ENCODE data around the gene SOBP. TPM values are rescaled to one million over a fixed set of nuclear protein-coding genes. Genes with fewer than 3 reads are reported as not detected.
"Not testable (repeated sequence)": the region's sequence is repeated elsewhere in the genome, so short reads cannot be mapped to it uniquely, and the experiment has no call there.

SOBP gene
- total RNA-seq, 4 donors from 2014 or later: 0.27 to 2.7 (median 1.5) TPM

DNA sequence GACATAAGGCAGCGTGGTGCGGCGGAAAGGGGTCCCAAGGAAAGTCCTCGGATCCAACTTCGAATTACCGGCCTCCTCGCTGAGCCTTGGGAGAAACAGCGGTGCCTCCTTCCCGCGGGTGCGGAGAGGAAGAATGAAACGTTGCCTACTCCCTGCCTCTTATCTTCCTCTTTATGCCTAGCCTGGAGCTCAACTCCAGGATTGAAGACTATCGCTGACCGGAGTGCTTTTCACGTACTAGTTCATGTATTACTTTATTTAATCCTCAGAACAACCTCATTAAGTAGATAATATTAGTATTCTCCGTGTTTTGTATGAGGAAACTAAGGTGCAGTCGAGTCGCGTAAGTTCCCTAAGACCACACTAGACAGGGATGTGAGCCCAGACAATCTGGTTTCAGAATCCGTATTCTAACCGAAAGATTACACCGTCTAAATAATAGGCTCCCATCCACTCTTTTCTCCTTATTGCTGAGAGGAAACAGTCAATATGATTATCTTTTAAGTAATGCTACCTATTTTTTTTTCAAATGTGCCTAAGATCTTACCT is 29.8 kb upstream of the SOBP start:
- TF ChIP-seq, protein P1, sequence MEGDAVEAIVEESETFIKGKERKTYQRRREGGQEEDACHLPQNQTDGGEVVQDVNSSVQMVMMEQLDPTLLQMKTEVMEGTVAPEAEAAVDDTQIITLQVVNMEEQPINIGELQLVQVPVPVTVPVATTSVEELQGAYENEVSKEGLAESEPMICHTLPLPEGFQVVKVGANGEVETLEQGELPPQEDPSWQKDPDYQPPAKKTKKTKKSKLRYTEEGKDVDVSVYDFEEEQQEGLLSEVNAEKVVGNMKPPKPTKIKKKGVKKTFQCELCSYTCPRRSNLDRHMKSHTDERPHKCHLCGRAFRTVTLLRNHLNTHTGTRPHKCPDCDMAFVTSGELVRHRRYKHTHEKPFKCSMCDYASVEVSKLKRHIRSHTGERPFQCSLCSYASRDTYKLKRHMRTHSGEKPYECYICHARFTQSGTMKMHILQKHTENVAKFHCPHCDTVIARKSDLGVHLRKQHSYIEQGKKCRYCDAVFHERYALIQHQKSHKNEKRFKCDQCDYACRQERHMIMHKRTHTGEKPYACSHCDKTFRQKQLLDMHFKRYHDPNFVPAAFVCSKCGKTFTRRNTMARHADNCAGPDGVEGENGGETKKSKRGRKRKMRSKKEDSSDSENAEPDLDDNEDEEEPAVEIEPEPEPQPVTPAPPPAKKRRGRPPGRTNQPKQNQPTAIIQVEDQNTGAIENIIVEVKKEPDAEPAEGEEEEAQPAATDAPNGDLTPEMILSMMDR (IDR thresholded peaks at IDR 0.05): no peak
- TF ChIP-seq POLR2A (IDR thresholded peaks at IDR 0.05): no peak
- intact Hi-C loops (cut with DNase I; ENCODE audit: low total_unique reads): no loop called here
- DNase-seq (ENCODE audit: low spot score in 2 of 2): no peak
- WGBS, 2 donors: 33 to 37% methylated on average over 19 to 22 of the region's 22 CpGs
- H3K4me3 ChIP-seq (ENCODE audit: low read depth, poor library complexity, severe bottlenecking): peak overlapping the region; percentile 83

DNA sequence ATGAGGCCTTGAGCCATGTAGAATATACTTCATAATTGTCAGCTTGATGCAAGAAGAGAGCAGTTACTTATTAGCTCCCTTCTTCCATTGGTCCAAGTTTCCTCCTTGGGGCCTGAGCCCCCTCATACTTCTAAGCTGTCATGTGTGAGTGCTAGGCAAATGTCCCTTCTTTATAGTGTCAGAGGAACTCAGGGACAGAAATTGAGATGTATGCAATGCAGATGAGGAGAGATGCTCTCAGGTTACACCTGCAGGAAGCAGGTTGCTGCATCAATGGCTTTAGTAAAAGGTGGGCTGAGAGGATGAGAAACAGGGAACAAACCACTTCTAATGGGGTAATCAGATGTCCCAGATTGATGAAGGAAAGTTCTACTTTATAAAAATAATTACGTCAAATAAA is 23.9 kb upstream of the SOBP start:
- no peak for DNase-seq (ENCODE audit: low spot score in 2 of 2)
- intact Hi-C loops (cut with DNase I; ENCODE audit: low total_unique reads): no loop called here
- TF ChIP-seq, protein P1 (IDR thresholded peaks at IDR 0.05): no peak
- no peak for TF ChIP-seq POLR2A (IDR thresholded peaks at IDR 0.05)
- whole genome bisulfite sequencing, 2 donors: 76 to 93% methylated on average over 1 of the region's 1 CpG
- H3K4me3 ChIP-seq (ENCODE audit: low read depth, poor library complexity, severe bottlenecking): no peak overlapping the region

DNA sequence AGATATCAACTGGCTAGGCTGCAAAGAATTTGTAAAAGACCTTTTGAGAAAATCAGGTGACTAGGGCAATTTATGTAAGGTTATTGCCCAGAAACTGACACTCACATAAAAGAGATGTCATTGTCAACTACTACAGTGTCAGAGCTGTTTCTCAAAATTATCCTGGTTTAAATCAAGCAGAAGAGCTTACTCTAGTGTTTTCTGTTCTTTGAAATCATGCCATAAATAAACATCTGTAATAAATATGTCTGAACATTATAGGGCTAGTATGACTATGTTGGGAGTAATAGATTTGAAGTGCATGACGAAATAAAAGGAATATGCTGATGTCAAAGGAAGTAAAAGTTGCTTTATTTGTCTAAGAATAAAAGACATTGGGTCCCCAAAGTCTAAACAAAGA is 19.6 kb upstream of the SOBP start:
- DNase-seq (ENCODE audit: low spot score in 2 of 2): no peak
- TF ChIP-seq, protein P1 (IDR thresholded peaks at IDR 0.05): no peak
- no peak for TF ChIP-seq POLR2A (IDR thresholded peaks at IDR 0.05)
- intact Hi-C loops (cut with DNase I; ENCODE audit: low total_unique reads): no loop called here
- whole genome bisulfite sequencing, 2 donors: 67% methylated on average over 1 of the region's 1 CpG
- H3K4me3 ChIP-seq (ENCODE audit: low read depth, poor library complexity, severe bottlenecking): no peak overlapping the region

DNA sequence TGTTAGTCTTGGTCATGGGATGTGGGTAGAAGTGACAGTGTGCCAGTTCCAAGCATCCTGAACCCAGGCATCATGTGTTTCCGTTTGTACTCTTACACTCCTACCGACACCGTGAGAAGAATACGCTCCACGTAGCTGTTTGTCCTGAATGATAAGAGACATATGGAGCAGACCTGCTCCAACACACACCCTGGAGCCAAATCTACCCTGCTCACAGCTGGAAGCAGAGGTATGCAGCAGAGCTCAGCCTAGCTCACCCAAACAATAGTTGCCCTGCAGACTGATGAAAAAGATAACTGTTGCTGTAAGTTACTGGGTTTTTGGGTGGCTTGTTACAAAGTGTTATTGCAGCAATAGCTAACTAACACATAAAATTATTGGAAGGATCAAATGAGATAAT is 16.3 kb upstream of the SOBP start:
- intact Hi-C loops (cut with DNase I; ENCODE audit: low total_unique reads): no loop called here
- TF ChIP-seq, protein P1 (IDR thresholded peaks at IDR 0.05): no peak
- TF ChIP-seq POLR2A (IDR thresholded peaks at IDR 0.05): no peak
- H3K4me3 ChIP-seq (ENCODE audit: low read depth, poor library complexity, severe bottlenecking): no peak overlapping the region
- WGBS, 2 donors: 33 to 35% methylated on average over 5 of the region's 5 CpGs
- DNase-seq (ENCODE audit: low spot score in 2 of 2): no peak

DNA sequence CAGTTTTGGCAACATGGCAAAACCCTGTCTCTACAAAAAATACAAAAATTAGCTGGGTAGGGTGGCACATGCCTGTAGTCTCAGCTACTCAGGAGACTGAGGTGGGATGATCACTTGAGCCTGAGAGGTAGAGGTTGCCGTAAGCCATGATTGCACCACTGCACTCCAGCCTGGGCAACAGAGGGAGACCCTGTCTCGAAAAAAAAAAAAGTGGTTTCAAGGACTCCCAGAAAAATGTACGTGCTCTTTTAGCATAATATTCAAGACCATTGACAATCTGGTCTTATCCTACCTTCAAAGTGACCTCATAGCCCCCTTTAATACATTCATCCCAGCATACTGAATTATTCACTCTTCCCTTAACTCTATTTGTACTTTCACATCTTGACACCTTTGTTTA is 14.6 kb upstream of the SOBP start:
- H3K4me3 ChIP-seq (ENCODE audit: low read depth, poor library complexity, severe bottlenecking); intact Hi-C loops (cut with DNase I; ENCODE audit: low total_unique reads); DNase-seq (ENCODE audit: low spot score in 2 of 2): not testable (repeated sequence)
- 91 to 94% methylated on average over 3 of the region's 3 CpGs for WGBS, 2 donors

DNA sequence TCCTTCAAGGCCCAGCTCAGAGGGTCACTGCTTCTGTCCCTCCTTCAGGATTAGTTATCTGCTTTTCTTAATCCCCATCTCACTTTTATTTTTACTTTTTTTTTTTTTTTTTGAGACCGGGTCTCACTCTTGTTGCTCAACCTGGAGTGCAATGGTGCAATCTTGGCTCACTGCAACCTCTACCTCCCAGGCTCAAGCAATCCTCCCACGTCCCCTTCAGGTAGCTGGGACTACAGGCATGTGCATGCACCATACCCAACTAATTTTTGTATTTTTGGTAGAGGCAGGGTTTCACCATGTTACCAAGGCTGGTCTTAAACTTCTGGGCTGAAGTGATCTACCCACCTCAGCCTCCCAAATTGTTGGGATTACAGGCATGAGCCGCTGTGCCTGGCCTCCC is 14.1 kb upstream of the SOBP start:
- WGBS, 2 donors: 71 to 85% methylated on average over 3 of the region's 3 CpGs
- DNase-seq (ENCODE audit: low spot score in 2 of 2); intact Hi-C loops (cut with DNase I; ENCODE audit: low total_unique reads); H3K4me3 ChIP-seq (ENCODE audit: low read depth, poor library complexity, severe bottlenecking): not testable (repeated sequence)

DNA sequence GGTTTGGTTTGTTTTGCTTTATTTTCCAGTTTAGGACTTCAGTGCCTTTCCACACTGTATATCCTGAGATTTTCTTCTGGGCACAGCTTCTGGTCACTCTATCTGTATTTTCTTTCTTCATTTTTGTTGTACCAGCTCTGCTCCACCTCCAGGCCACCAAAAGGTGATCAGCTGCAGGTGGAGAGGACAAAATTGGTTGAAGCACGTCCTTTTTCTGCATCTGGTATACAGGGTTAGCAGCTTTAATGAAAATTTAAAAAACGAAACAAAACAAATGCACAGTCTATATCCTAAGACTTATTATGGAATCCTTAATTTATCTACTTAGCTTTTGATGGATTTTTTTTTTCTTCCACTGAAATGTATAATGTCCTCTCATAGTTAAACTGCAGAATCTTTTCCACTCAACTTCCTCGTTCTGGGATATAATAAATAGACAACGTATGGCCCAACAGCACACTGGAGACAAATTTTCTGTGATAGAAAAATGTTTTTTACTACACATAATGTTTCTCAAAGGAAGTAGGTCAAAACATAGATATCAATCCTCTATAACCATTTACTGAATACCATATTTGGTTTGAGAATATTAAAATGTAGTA is 10.7 kb upstream of the SOBP start:
- intact Hi-C loops (cut with DNase I; ENCODE audit: low total_unique reads): no loop called here
- 82 to 88% methylated on average over 4 of the region's 4 CpGs for WGBS, 2 donors
- H3K4me3 ChIP-seq (ENCODE audit: low read depth, poor library complexity, severe bottlenecking): no peak overlapping the region
- TF ChIP-seq POLR2A (IDR thresholded peaks at IDR 0.05): no peak
- no peak for DNase-seq (ENCODE audit: low spot score in 2 of 2)
